Keratinocyte (primary cell): ENCODE results near the gene KLHL36.
"Not testable (repeated sequence)": the region's sequence is repeated elsewhere in the genome, so short reads cannot be mapped to it uniquely, and the experiment has no call there.

Source experiments
- EZH2 ChIP-seq: IDR thresholded peaks from one replicate; pipeline ENCODE4 v1.6.1; 2012; ENCODE audit warnings: inconsistent platforms, mild to moderate bottlenecking, low read length, moderate library complexity
- TF ChIP-seq, protein P1 (sequence below), 3 experiments: IDR thresholded peaks in 1 of 3; conservative IDR thresholded peaks in 1 of 3; optimal IDR thresholded peaks in 1 of 3; 2 replicates in 2 of 3; 3 replicates in 1 of 3; pipeline versions ENCODE3 to v1.5.1; 2011; ENCODE audit warnings: low read length in 3 of 3, mild to moderate bottlenecking in 3 of 3, moderate library complexity in 2 of 3, control low read depth in 1 of 3, inconsistent platforms in 1 of 3; ENCODE audit not compliant: insufficient read depth in 2 of 3; ENCODE audit errors: extremely low read depth in 1 of 3

GRCh38 chr16:84620913-84621312 is 27.4 kb upstream of the KLHL36 start:
- TF ChIP-seq, protein P1, sequence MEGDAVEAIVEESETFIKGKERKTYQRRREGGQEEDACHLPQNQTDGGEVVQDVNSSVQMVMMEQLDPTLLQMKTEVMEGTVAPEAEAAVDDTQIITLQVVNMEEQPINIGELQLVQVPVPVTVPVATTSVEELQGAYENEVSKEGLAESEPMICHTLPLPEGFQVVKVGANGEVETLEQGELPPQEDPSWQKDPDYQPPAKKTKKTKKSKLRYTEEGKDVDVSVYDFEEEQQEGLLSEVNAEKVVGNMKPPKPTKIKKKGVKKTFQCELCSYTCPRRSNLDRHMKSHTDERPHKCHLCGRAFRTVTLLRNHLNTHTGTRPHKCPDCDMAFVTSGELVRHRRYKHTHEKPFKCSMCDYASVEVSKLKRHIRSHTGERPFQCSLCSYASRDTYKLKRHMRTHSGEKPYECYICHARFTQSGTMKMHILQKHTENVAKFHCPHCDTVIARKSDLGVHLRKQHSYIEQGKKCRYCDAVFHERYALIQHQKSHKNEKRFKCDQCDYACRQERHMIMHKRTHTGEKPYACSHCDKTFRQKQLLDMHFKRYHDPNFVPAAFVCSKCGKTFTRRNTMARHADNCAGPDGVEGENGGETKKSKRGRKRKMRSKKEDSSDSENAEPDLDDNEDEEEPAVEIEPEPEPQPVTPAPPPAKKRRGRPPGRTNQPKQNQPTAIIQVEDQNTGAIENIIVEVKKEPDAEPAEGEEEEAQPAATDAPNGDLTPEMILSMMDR (optimal IDR thresholded peaks at IDR 0.05 in 1 of 3, IDR thresholded peaks at IDR 0.05 in 1 of 3, conservative IDR thresholded peaks at IDR 0.05 in 1 of 3; ENCODE audit: extremely low read depth in 1 of 3, insufficient read depth in 2 of 3, low read length in 3 of 3): not testable (repeated sequence)
- TF ChIP-seq EZH2: not testable (repeated sequence)
